ENCODE data around the gene APRT.

The APRT gene

DNA sequence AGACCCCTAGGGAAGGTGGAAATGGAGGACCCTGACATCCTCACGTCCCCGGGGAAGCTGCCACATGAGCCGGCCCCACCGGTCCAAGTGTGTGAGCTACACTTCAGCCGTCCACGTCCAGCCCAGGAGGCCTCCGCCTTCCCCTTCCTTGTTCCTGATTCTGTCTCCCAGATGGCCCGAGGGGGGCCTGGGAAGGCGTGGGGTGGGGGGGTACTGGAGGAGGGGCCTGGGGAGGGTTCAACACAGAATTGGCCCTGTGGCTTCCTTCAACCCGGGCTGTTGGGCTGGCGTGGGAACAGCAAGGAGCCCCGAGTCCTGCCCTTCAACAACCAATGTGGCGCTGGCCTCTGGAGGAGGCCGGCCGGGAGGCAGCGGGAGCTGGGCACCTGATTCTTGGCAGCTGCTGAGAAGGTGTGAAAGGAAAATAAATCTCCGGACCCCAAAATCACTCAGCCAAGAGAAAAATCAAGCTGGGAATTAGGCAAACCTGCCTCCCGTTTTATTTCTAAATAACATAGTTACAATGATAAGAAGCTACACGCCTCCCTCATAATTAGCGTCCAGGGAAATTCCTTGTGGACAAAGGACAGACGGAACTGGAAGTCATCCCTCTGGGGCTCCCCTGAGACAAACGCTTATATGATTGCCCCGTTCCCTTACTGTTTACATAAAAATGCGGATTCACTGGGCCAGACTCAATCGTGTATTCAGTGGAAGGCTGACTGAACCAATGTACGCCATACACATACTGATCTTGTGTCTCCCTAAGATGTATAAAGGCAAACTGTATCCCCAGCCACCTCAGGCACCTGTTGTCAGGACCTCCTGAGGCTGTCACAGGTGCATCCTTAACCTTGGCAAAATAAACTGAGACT is 1.8 kb upstream of the APRT start:
- DNase-seq (ENCODE audit: low spot score in 2 of 2): no peak
- H3K9me3 ChIP-seq: no peaks in the 10 kb centered on the region

GRCh38 chr16:88812513-88813268 is 963 bp upstream of the APRT start:
- in situ Hi-C loops (cut with MboI; ENCODE audit: low sequenced_read_pairs): loop anchor here (10.0 to 25.0 kb wide), 3 partner anchors 352 to 750 kb away; partner anchors contain the start of genes RPL13 and ZNF778
- DNase-seq (ENCODE audit: low spot score in 2 of 2): peak; percentile 24 to 63
- H3K4me3 ChIP-seq: peak overlapping the region; percentile 66
- H3K9me3 ChIP-seq: no peaks in the 10 kb centered on the region
- H3K27me3 ChIP-seq (ENCODE audit: low read depth): no peaks in the 10 kb centered on the region
- peaks cover 33% of the 10 kb centered on the region for H3K36me3 ChIP-seq (replicated peaks)
- H3K4me1 ChIP-seq: peaks cover 13% of the 10 kb centered on the region

More for the DNA sequence above, 1.8 kb upstream of the APRT start:
- in situ Hi-C loops (cut with MboI; ENCODE audit: low sequenced_read_pairs): loop anchor here (10.0 to 25.0 kb wide), 3 partner anchors 351 to 749 kb away; partner anchors contain the start of genes RPL13 and ZNF778
- no peaks in the 10 kb centered on the region for H3K27me3 ChIP-seq (ENCODE audit: low read depth)
- no peak overlapping the region for H3K4me3 ChIP-seq
- H3K36me3 ChIP-seq (replicated peaks): peaks cover 25% of the 10 kb centered on the region
- peaks cover 13% of the 10 kb centered on the region for H3K4me1 ChIP-seq

- Histone ChIP-seq H3K36me3 (replicated peaks) (peaks cover 49% of the 10 kb centered on the region), H3K4me3 (peak overlapping the region; percentile 66), H3K27me3 (ENCODE audit: low read depth) (no peaks in the 10 kb centered on the region), H3K4me1 (peaks cover 13% of the 10 kb centered on the region), H3K9me3 (no peaks in the 10 kb centered on the region)
- in situ Hi-C loops (cut with MboI; ENCODE audit: low sequenced_read_pairs): loop anchor here (10.0 to 25.0 kb wide), 3 partner anchors 354 to 751 kb away; partner anchors contain the start of genes RPL13 and ZNF778
- peak; percentile 13 to 77 for DNase-seq (ENCODE audit: low spot score in 2 of 2)
These were observed 588 bp downstream of the APRT start for GRCh38 chr16:88810912-88811768.

DNA sequence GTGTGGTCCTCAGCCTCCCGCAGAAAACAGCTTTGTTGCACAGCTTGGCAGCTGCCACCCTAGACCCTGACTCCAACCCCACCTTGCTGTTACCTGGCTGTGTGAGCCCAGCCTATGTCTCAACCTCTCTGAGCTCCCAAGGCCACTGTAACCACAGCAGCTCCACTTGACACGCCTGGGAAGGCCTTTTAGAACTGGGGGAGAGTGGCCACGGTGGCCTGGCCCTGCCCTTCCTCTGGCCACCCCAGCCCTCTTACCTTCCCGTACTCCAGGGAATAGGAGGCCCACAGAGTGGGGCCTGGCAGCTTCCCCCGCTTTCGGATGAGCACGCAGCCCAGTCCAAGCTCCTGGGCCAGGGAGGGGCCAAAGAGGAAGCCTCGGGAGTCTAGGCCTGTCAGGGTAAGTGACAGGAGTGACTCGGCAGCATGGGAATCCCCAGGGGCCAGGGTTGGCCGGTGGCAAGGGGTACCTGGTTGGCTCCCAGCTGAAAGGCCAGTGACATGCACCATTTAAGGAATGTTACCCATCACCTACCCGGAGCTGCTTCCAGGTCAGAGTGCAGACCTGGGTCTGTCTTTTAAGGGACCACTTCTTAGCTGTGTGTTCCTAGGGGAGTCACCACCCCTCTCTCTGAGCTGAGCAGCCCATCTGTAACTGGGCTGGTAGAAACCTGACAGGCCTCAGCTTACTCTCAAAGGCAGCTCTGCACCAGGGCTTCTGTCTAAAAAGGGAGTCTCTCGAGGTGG is 1.4 kb downstream of the APRT start:
- Histone ChIP-seq H3K36me3 (replicated peaks) (peaks cover 57% of the 10 kb centered on the region), H3K27me3 (ENCODE audit: low read depth) (no peaks in the 10 kb centered on the region), H3K9me3 (no peaks in the 10 kb centered on the region), H3K4me3 (peak overlapping the region; percentile 66), H3K4me1 (peaks cover 15% of the 10 kb centered on the region)
- peak; percentile 39 to 67 for DNase-seq (ENCODE audit: low spot score in 2 of 2)
- in situ Hi-C loops (cut with MboI; ENCODE audit: low sequenced_read_pairs): loop anchor here (10.0 to 25.0 kb wide), 3 partner anchors 354 to 752 kb away; partner anchors contain the start of genes RPL13 and ZNF778

GRCh38 chr16:88809676-88810165 is 2.0 kb downstream of the APRT start:
- H3K4me3 ChIP-seq: peak overlapping the region; percentile 66
- peak in 1 of 2 experiments; percentile 52 for DNase-seq (ENCODE audit: low spot score in 2 of 2)
- H3K27me3 ChIP-seq (ENCODE audit: low read depth): no peaks in the 10 kb centered on the region
- H3K4me1 ChIP-seq: peaks cover 20% of the 10 kb centered on the region
- peaks cover 63% of the 10 kb centered on the region for H3K36me3 ChIP-seq (replicated peaks)
- no peaks in the 10 kb centered on the region for H3K9me3 ChIP-seq
- in situ Hi-C loops (cut with MboI; ENCODE audit: low sequenced_read_pairs): loop anchor here (10.0 to 25.0 kb wide), 3 partner anchors 355 to 753 kb away; partner anchors contain the start of genes RPL13 and ZNF778

GRCh38 chr16:88809068-88809675 is 2.6 kb downstream of the APRT start:
- H3K9me3 ChIP-seq: no peaks in the 10 kb centered on the region
- DNase-seq (ENCODE audit: low spot score in 2 of 2): peak; percentile 14 to 45
- H3K4me3 ChIP-seq: peak overlapping the region; percentile 66
- in situ Hi-C loops (cut with MboI; ENCODE audit: low sequenced_read_pairs): loop anchor here (25.0 kb wide), 1 partner anchor 753 kb away; the partner anchor contains the start of gene RPL13
- H3K36me3 ChIP-seq (replicated peaks): peaks cover 68% of the 10 kb centered on the region
- H3K27me3 ChIP-seq (ENCODE audit: low read depth): no peaks in the 10 kb centered on the region
- H3K4me1 ChIP-seq: peaks cover 20% of the 10 kb centered on the region

GRCh38 chr16:88807626-88808453 is 3.9 kb downstream of the APRT start:
- Histone ChIP-seq H3K36me3 (replicated peaks) (peaks cover 69% of the 10 kb centered on the region), H3K27me3 (ENCODE audit: low read depth) (no peaks in the 10 kb centered on the region), H3K9me3 (no peaks in the 10 kb centered on the region), H3K4me3 (no peak overlapping the region), H3K4me1 (peaks cover 22% of the 10 kb centered on the region)
- peak in 1 of 2 experiments; percentile 33 for DNase-seq (ENCODE audit: low spot score in 2 of 2)
- in situ Hi-C loops (cut with MboI; ENCODE audit: low sequenced_read_pairs): loop anchor here (25.0 kb wide), 1 partner anchor 754 kb away; the partner anchor contains the start of gene RPL13

DNA sequence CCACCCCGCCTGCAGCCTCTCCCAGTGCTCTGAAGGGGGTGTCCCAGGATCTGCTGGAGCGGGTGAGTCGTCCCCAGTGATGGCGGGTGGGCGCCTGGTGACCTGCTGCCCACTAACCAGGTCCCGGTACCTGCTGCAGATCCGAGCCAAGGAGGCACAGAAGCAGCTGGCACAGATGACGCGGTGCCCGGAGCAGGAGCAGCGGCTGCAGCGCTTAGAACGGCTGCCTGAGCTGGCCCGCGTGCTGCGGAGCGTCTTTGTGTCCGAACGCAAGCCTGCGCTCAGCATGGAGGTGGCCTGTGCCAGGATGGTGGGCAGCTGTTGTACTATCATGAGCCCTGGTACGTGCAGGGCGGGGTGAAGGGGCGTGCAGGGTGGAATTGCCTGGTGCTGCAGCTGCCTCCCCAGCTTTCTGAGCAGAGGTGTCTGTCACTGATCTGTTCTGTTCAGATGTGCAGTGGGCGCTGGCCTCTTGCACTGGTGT is 4.5 kb downstream of the APRT start:
- H3K36me3 ChIP-seq (replicated peaks): peaks cover 69% of the 10 kb centered on the region
- H3K4me3 ChIP-seq: no peak overlapping the region
- H3K27me3 ChIP-seq (ENCODE audit: low read depth): no peaks in the 10 kb centered on the region
- no peak for DNase-seq (ENCODE audit: low spot score in 2 of 2)
- H3K9me3 ChIP-seq: no peaks in the 10 kb centered on the region
- H3K4me1 ChIP-seq: peaks cover 18% of the 10 kb centered on the region
- in situ Hi-C loops (cut with MboI; ENCODE audit: low sequenced_read_pairs): loop anchor here (25.0 kb wide), 1 partner anchor 755 kb away; the partner anchor contains the start of gene RPL13

DNA sequence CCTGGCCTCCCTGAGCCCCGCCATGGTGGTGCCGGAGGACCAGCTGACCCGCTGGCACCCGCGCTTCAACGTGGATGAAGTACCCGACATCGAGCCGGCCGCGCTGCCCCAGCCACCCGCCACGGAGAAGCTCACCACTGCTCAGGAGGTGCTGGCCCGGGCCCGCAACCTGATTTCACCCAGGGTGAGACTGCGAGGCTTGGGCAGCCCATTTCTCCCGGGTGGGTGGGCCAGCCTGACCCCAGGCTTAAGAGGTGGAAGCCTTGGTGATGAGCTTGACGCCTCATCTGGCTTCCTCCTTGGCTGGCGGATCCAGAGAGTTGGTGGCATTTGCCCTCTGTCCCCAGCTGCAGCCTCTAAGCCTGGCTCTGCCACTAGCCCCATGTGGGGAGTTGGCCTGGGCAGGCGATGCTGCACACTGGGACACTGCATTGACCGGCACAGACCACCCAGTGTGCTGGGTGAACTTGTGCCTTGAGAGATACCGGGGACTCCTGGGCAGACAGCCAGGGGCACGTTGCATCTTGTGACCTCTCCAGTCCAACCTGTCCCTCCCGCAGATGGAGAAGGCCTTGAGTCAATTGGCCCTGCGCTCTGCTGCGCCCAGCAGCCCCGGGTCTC is 5.1 kb downstream of the APRT start:
- H3K4me3 ChIP-seq: no peak overlapping the region
- no peaks in the 10 kb centered on the region for H3K9me3 ChIP-seq
- H3K36me3 ChIP-seq (replicated peaks): peaks cover 69% of the 10 kb centered on the region
- no peaks in the 10 kb centered on the region for H3K27me3 ChIP-seq (ENCODE audit: low read depth)
- peaks cover 18% of the 10 kb centered on the region for H3K4me1 ChIP-seq
- in situ Hi-C loops (cut with MboI; ENCODE audit: low sequenced_read_pairs): loop anchor here (25.0 kb wide), 1 partner anchor 756 kb away; the partner anchor contains the start of gene RPL13
- DNase-seq (ENCODE audit: low spot score in 2 of 2): peak in 1 of 2 experiments; percentile 31

DNA sequence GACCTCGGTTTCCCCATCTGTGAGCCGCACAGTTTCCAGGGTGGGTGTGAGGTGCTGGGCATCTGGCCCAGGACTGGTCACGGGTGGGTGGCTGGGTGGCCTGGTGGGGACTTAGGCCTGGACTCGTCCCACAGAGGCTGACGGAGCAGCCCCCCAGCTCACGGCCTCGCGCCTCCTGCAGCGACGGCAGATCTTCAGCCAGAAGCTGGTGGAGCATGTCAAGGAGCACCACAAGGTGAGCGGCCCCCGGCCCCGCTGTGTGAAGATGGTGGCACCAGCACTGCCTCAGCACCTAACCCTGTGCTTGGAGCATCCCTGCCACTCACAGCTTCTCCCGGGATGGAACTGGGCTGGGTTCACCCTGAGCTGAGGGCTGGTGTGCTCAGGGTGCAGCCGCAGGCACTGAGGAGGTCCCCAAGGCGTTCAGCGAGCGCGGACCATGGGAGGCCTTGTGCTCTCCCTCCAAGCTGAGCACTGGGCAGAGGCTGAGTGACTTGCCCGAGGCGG is 5.8 kb downstream of the APRT start:
- in situ Hi-C loops (cut with MboI; ENCODE audit: low sequenced_read_pairs): loop anchor here (25.0 kb wide), 1 partner anchor 756 kb away; the partner anchor contains the start of gene RPL13
- H3K36me3 ChIP-seq (replicated peaks): peaks cover 69% of the 10 kb centered on the region
- no peak for DNase-seq (ENCODE audit: low spot score in 2 of 2)
- no peaks in the 10 kb centered on the region for H3K27me3 ChIP-seq (ENCODE audit: low read depth)
- H3K9me3 ChIP-seq: no peaks in the 10 kb centered on the region
- H3K4me3 ChIP-seq: peak overlapping the region; percentile 77; the same call in 1 of the 2 replicates
- peaks cover 18% of the 10 kb centered on the region for H3K4me1 ChIP-seq
